Dedifferentiated amniotic fluid mesenchymal stem cell (primary cell): Measurements from ENCODE around the gene SLC35E1.
A peak's percentile ranks its signal among the peaks of the same experiment; 100 is the strongest.

Experiments
- DNase-seq: peaks from one replicate; pipeline ENCODE4 v3.0.0-alpha.2; 2016; ENCODE audit errors: extremely low spot score

Gene SLC35E1

GRCh38 chr19:16598848-16599247 is 26.6 kb upstream of the SLC35E1 start:
- no peak for DNase-seq

GRCh38 chr19:16596399-16596798 is 24.2 kb upstream of the SLC35E1 start:
- no peak for DNase-seq

GRCh38 chr19:16595097-16595496 is 22.9 kb upstream of the SLC35E1 start:
- DNase-seq: no peak

GRCh38 chr19:16594681-16595091 is 22.5 kb upstream of the SLC35E1 start:
- DNase-seq: no peak

- no peak for DNase-seq
These were observed 21.9 kb upstream of the SLC35E1 start for GRCh38 chr19:16594131-16594586.

GRCh38 chr19:16593181-16593580 is 21.0 kb upstream of the SLC35E1 start:
- no peak for DNase-seq

- no peak for DNase-seq
These were observed 19.8 kb upstream of the SLC35E1 start for GRCh38 chr19:16591803-16592556.

GRCh38 chr19:16590876-16591802 is 18.9 kb upstream of the SLC35E1 start:
- no peak for DNase-seq

- DNase-seq: no peak
These were observed 17.7 kb upstream of the SLC35E1 start for GRCh38 chr19:16589917-16590316.

- no peak for DNase-seq
These were observed 16.8 kb upstream of the SLC35E1 start for GRCh38 chr19:16588824-16589577.

- DNase-seq: no peak
These were observed 15.9 kb upstream of the SLC35E1 start for GRCh38 chr19:16587833-16588823.

- no peak for DNase-seq
These were observed 15.0 kb upstream of the SLC35E1 start for GRCh38 chr19:16586991-16587832.

- no peak for DNase-seq
These were observed 14.3 kb upstream of the SLC35E1 start for GRCh38 chr19:16586477-16586871.

- DNase-seq: no peak
These were observed 13.7 kb upstream of the SLC35E1 start for GRCh38 chr19:16585808-16586476.

GRCh38 chr19:16585094-16585801 is 13.0 kb upstream of the SLC35E1 start:
- DNase-seq: no peak

- DNase-seq: peak; percentile 43
These were observed 12.3 kb upstream of the SLC35E1 start for GRCh38 chr19:16584248-16585093.

- DNase-seq: no peak
These were observed 10.5 kb upstream of the SLC35E1 start for GRCh38 chr19:16582486-16583261.
